ENCODE data around the gene EFCAB12.

DNA sequence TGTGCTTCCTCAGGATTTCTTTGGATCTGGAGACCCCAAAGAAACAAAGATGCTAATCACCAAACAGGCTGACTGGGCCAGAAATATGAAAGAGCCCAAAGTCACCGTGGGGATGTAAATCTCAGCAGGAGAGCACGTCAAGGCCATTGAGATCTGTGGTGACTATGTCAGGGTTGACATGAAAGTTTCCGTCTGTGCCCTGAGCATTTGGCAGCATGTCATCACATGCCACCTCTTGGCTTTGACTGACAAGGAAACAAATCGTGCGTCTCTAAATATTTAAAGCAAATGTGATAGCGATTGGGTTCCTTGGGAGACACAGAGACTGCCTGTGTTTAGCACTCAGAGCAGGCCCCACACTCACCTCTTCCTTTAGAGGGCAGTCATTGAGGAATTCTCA is 35.2 kb downstream of the EFCAB12 start:
- TF ChIP-seq, protein P1, sequence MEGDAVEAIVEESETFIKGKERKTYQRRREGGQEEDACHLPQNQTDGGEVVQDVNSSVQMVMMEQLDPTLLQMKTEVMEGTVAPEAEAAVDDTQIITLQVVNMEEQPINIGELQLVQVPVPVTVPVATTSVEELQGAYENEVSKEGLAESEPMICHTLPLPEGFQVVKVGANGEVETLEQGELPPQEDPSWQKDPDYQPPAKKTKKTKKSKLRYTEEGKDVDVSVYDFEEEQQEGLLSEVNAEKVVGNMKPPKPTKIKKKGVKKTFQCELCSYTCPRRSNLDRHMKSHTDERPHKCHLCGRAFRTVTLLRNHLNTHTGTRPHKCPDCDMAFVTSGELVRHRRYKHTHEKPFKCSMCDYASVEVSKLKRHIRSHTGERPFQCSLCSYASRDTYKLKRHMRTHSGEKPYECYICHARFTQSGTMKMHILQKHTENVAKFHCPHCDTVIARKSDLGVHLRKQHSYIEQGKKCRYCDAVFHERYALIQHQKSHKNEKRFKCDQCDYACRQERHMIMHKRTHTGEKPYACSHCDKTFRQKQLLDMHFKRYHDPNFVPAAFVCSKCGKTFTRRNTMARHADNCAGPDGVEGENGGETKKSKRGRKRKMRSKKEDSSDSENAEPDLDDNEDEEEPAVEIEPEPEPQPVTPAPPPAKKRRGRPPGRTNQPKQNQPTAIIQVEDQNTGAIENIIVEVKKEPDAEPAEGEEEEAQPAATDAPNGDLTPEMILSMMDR (conservative IDR thresholded peaks at IDR 0.05), result no peak
- TF ChIP-seq ZFX (IDR thresholded peaks at IDR 0.05), result no peak

Data from C4-2B (cell line).